Right ventricle myocardium inferior (tissue), 1 donor: ENCODE results near the gene CIB4. TPM values are rescaled to one million over a fixed set of nuclear protein-coding genes. Genes with fewer than 3 reads are reported as not detected.

ENCODE experiments used
- ATAC-seq: fragments of 200-7000 bp; cut with Tn5 transposase; one replicate; pipeline ENCODE4 v1.9.1; 2020; ENCODE audit warnings: mild to moderate bottlenecking, moderate library complexity
- DNase-seq: peaks from one replicate; pipeline ENCODE4 v3.0.0; 2021; ENCODE audit errors: missing footprints
- intact Hi-C: fragments of 100-400 bp; cut with DNase I; formaldehyde crosslinking; loops from one replicate; pipeline ENCODE4 v1.11.0; 2022
- total RNA-seq: library from RNA; stranded (reverse); fragmentation: NEBNext Ultra II Directional; extraction: Animal tissue kit (Norgen Biotek cat#: 25700); gene quantifications from one replicate; pipeline ENCODE4 v1.2.1, GENCODE V29; 2021
- donor health status: DM: no; HTN: yes; CAD: no; lungs with severe emphysema.

CIB4 gene
- total RNA-seq, 1 donor from 2014 or later: not detected

DNA sequence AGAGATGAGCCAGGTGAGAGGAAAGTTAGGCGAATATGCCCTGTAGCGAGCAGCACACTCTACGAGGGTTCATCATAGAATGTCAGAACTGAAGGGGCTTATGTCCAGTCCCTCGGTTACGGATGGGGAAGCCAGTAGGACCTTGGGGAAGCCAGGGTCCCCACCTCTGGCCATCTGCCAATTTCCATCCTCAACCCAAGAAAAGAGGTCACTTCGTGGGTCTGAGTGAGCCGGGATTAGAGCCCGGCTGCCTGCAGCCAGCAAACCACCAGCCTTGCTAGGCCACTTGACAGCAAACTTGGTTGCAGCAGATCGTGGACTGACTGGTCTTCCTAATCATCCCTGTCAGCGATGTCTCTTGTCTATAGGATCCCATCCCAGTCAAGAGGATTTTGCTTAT, 11.4 kb downstream of the CIB4 start:
- ATAC-seq: no peak
- no peak for DNase-seq
- intact Hi-C loops: no loop called here

GRCh38 chr2:26629346-26629630, 11.9 kb downstream of the CIB4 start:
- DNase-seq: no peak
- no peak for ATAC-seq
- intact Hi-C loops: no loop called here

GRCh38 chr2:26628561-26629345, 12.4 kb downstream of the CIB4 start:
- DNase-seq: no peak
- ATAC-seq: no peak
- intact Hi-C loops: no loop called here

GRCh38 chr2:26627350-26628105, 13.6 kb downstream of the CIB4 start:
- intact Hi-C loops: no loop called here
- ATAC-seq: no peak
- no peak for DNase-seq

- intact Hi-C loops: no loop called here
- DNase-seq (no peak), ATAC-seq (no peak)
Measured at GRCh38 chr2:26626606-26627005, 14.6 kb downstream of the CIB4 start.

DNA sequence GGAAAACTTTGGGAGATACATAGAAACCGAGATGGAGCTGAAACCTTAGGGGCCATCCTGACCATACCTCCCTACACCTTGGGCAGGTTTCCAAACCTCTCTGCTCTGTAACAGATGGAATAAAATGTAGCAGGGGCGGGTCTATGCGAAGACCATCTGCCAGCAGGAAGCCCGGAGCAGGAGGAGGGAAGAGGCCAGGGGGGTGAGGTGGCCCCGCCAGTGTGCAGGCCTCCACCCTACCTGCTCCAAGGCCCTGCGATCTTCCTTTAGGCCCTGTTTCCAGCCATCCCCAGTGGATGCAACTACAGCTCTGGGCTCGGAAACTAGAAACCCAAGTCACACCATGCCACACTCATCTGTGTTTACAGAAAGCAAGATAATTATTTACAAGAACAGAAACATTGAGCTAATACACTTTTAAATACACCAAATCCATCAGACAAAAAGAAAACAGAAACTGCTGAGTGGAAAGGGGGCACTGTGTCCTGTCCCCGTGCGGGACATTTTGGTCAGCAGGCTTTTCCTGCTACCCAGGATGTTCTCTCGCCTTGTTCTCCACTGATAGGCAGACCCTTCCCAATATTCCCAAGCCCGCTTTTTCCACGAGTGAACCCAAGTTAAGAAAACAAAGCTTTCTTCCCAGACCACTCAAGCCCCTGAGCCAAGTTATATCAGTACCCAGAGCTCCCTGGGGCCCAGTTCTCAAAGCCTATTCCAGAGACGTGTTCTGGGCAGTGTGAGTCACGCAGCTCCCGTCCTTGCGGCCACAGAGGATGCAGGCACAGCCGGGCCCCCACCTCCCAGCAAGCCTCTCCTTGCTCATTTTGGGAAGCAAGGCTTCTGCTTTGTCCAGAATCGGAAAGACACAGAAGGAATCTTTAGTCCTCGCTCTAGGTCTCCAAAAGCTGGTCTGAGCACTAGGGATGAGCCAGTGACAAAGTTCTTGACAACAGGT, 17.3 kb downstream of the CIB4 start:
- ATAC-seq (no peak), DNase-seq (no peak)
- intact Hi-C loops: no loop called here

DNA sequence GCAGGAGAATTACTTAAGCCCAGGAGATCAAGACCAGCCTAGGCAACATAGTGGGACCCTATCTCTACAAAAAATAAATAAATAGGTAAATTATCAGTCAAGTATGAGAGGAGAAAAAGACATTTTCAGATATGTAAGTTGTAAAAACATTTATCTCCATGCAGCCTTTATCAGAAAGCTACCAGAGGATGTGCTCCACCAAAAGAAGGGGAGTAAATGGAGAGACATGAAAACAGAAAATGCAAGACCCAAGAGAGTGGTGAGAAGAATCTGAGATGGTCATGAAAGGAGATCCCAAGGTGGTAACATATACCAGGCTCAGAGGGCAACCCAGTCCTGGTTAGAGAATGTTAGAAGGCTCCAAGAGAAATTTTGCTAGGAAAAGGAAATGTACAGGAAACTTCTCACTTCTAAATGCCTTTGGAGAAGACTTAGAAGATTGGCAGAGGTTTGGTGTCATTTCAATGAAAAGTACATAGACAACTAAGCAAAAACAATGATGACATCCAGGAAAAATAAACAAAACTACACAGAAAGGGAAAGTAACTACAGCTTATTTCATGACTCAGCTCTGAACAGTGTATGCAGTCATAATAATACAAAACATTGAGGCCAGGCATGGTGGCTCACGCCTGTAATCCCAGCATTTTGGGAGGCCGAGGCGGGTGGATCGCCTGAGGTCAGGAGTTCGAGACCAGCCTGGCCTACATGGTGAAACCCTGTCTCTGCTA, 19.5 kb downstream of the CIB4 start:
- intact Hi-C loops: no loop called here
- no peak for DNase-seq
- ATAC-seq: no peak

- DNase-seq (no peak), ATAC-seq (no peak)
- intact Hi-C loops: no loop called here
Measured at GRCh38 chr2:26620031-26620605, 21.0 kb downstream of the CIB4 start.

DNA sequence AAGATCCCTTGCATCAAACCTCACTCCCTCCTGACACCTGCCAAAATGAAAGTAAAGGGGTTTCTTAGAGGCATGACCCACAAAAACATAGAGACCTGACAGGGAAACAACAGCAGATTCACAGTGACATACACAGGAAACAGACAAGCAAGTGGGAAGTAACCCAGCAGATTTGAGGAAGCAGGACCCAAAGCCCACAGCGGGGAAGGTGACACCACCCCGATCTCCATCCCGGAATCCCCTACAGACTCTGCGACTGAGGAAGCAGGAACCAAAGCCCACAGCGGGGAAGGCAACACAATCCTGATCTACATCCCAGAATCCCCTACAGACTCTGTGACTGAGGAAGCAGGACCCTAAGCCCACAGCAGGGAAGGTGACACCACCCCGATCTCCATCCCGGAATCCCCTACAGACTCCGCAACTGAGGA, 21.6 kb downstream of the CIB4 start:
- ATAC-seq (no peak), DNase-seq (no peak)
- intact Hi-C loops: no loop called here

GRCh38 chr2:26619096-26619495, 22.1 kb downstream of the CIB4 start:
- ATAC-seq (no peak), DNase-seq (no peak)
- intact Hi-C loops: no loop called here

- intact Hi-C loops: no loop called here
- ATAC-seq: no peak
- no peak for DNase-seq
Measured at GRCh38 chr2:26618611-26619010, 22.6 kb downstream of the CIB4 start.

DNA sequence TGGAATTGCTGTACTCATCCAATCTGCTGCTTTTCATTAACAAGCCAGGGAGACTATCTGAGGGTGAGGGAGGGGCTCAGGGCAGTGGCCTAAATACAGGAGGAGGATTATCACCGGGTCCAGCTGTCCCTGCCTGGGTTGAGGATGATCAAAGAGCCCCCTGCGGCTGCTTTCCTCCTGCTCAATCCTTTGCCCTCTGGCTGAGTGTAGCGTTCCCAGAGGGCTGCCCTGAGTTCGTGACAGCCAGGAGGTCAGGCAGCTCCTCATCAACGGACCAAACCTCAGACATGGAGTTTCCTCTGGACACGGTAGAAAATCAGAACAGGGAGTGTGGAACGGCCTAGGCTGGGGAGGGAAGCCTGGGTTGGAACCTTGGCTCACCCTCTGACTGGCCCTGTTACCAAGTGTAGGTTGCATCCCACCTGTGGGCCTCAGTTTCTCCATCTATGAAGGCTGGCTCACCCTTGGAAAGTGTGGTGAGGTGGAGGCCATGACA, 23.5 kb downstream of the CIB4 start:
- DNase-seq: no peak
- intact Hi-C loops: no loop called here
- ATAC-seq: no peak

DNA sequence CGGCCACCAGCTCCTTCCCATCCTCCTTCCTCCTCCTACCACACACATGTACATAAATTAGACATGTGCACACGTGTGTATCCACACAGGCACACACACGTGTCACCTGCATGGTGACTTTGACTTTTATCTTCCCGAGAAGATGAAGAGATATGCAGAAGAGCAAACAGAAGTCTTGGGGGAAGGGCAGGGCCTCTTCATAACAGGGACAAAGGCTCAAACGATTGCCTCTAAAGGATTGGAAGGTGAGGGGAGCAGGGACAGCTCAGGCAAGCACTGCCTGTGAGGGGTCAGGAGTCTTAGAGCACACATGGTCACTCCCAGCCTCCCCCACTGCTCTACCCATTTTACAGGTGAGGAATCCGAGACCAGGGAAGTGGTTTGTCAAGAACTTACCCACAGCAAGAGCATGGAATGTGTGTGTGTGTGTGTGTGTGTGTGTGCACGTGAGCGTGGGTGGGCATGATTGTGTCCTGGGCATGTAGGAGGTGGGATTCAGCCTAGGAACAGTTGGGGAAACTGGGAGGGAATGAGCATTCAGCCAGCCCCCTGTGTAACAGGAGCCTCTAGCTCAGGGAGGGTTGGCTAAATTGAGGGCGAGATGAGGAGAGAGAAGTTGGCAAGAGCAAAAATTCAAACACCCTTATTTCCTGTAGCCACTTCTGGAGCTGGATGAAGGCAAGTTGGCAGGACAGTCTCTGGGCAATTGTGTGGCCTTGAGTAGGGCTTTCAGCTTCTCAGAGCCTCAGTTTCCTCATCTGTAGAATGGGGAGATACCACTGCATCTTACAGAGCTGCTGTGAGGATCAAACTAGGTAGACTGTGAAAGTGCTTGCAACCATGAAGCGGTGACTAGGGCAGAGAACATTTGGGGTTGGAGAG, 24.2 kb downstream of the CIB4 start:
- DNase-seq (no peak), ATAC-seq (no peak)
- intact Hi-C loops: no loop called here

DNA sequence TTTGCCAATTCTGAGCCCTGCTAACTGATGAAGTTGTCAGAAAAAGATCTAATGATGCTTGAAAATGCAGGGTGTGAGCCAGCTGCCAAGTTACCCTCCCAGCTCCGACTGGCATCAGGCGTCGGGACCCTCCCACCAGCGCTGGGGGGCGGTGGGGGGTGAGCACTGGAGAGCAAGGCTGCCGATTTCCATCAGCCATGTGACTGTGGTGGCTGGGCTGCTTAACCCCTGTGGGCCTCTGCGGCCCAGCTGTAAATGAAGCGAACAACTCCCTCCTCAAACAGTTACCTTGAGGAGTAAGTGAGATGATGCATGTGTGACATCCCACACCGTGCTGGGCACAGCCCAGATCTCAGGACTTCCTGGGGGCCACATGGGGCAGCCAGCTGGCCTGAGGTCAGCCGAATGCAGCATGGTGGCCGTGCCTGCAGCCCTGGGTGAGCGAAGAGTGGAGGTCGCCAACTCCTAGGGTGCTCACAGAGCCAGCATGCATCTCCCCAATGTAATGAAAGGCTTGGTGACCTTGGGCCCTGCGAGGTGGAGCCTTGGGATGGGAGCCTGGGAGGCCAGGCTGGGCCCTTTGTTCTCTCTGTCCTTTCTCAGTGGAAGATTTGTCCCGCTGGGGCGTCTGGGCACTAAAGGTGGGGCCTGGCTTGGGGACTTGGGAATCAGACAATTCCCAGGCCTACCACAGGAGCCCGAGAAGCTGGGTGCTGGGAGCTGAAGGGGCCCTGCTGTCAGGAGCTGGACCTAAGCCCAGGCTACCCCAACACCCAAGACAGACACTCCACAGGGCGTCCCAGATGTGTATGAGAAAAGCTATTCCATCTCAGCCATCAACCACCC, 25.1 kb downstream of the CIB4 start:
- intact Hi-C loops: no loop called here
- ATAC-seq (no peak), DNase-seq (peak; percentile 60)

DNA sequence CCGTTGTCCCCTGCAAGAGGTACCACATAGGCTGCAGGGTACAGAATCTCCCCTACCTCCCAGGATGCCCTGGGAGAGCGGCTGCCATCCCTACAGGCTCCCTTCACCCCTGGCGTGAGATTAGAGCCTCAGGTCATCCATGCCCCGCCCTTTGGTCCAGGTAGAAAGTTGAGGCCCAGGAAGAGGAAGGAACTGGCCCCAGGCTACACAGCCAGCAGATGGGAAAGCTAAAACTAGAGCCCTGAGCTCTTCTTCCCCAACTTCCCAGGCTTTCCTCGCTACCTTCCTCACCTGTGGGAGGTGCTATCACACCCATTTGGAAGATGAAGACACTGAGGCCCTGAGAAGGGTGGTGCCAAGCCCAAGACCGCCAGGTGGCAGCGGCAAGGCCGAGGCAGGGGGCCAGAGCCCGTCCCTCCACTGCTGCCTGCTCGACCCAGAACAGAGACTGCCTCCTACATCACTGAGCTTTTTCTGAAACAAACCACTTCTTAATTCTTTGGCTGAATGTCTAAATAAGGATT, 25.8 kb downstream of the CIB4 start:
- no peak for ATAC-seq
- DNase-seq: no peak
- intact Hi-C loops: no loop called here
